GM12878 (cell line): ENCODE measurements around the gene USH2A.

ENCODE experiments used
- SRF ChIP-seq, 2 experiments: IDR thresholded peaks; 2 replicates each; pipeline ENCODE4 v1.6.1; 2011; ENCODE audit warnings: low read depth in 2 of 2, low read length in 2 of 2, mild to moderate bottlenecking in 1 of 2, moderate library complexity in 1 of 2
- ZNF274 ChIP-seq: IDR thresholded peaks from one replicate; pipeline ENCODE4 v1.8.0; 2011; ENCODE audit not compliant: insufficient read length, insufficient read depth

DNA sequence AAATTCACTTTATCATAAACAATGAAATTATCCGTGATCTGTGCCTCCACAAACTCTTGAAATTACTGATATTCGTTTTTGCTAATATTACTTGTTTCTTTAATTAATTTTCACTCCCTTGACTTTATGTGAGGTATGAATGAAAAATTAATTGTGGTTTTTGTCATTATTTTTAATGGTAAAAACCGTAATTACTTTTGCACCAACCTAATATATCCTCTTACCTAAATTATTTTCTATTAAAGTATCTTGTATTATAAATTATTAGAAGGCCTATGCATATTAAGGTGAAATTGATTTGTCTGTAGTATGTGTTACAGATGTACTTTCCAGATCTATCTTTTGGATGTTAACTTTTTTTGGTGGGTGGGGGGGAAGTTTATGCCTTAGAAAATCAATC, 540.2 kb downstream of the USH2A start:
- TF ChIP-seq ZNF274 (no peak), SRF (IDR thresholded peaks at IDR 0.05; ENCODE audit: low read depth in 2 of 2, low read length in 2 of 2) (no peak)
